ENCODE data around the gene TBX21.

The TBX21 gene

DNA sequence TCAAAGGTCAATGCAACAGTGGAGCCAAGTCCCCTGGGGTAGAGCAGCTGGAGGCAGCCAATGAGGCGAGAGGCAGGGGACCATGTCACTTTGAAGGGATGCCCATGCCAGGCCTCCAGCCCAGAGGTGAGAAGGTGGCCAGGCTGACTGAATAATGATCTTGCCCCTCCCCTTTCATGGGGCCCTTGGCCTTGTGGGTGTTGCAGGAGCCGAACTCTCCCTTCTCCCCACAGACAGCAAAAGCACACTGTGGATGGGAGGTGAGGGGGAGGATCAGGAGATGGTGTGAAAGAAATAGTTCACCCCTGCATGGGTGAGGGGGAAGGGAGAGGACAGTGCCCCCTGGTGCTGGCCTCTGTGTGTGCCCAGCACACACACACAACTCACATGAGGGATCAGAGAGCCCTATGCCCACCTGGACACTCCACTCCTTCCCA, 15.8 kb upstream of the TBX21 start (continued):
- TF ChIP-seq ZFHX2 (tag by site-specific recombination; conservative IDR thresholded peaks at IDR 0.05) (peak; percentile 53), ZNF843 (tag by site-specific recombination; IDR thresholded peaks at IDR 0.05) (no peak), SETDB1 (IDR thresholded peaks at IDR 0.05; ENCODE audit: insufficient read length, low read length) (no peak), ZNF701 (tag by site-specific recombination; IDR thresholded peaks at IDR 0.05) (no peak), REPIN1 (tag by site-specific recombination; IDR thresholded peaks at IDR 0.05; ENCODE audit: low read depth) (no peak), CTCF (tag by site-specific recombination; IDR thresholded peaks at IDR 0.05) (peak; percentile 70), ZNF274 (IDR thresholded peaks at IDR 0.05; ENCODE audit: low read length) (no peak), ZNF274 (tag by site-specific recombination; IDR thresholded peaks at IDR 0.05; ENCODE audit: borderline replicate concordance) (no peak), REST (tag by site-specific recombination; IDR thresholded peaks at IDR 0.05) (no peak), ZNF624 (tag by site-specific recombination; IDR thresholded peaks at IDR 0.05) (no peak), KLF8 (tag by site-specific recombination; IDR thresholded peaks at IDR 0.05) (no peak), GLIS1 (tag by site-specific recombination; IDR thresholded peaks at IDR 0.05) (peak; percentile 31; the same call in 1 of the 2 replicates), ZNF530 (tag by site-specific recombination; IDR thresholded peaks at IDR 0.05; ENCODE audit: low read depth) (no peak), YY2 (tag by site-specific recombination; IDR thresholded peaks at IDR 0.05) (no peak), ZNF596 (tag by site-specific recombination; IDR thresholded peaks at IDR 0.05) (no peak), ZNF548 (tag by site-specific recombination; IDR thresholded peaks at IDR 0.05) (no peak), ZNF585B (tag by site-specific recombination; IDR thresholded peaks at IDR 0.05) (no peak)
- TF ChIP-seq, protein P1, sequence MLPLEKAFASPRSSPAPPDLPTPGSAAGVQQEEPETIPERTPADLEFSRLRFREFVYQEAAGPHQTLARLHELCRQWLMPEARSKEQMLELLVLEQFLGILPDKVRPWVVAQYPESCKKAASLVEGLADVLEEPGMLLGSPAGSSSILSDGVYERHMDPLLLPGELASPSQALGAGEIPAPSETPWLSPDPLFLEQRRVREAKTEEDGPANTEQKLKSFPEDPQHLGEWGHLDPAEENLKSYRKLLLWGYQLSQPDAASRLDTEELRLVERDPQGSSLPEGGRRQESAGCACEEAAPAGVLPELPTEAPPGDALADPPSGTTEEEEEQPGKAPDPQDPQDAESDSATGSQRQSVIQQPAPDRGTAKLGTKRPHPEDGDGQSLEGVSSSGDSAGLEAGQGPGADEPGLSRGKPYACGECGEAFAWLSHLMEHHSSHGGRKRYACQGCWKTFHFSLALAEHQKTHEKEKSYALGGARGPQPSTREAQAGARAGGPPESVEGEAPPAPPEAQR (tag by site-specific recombination; IDR thresholded peaks at IDR 0.05), result no peak
- TF ChIP-seq, protein P2, sequence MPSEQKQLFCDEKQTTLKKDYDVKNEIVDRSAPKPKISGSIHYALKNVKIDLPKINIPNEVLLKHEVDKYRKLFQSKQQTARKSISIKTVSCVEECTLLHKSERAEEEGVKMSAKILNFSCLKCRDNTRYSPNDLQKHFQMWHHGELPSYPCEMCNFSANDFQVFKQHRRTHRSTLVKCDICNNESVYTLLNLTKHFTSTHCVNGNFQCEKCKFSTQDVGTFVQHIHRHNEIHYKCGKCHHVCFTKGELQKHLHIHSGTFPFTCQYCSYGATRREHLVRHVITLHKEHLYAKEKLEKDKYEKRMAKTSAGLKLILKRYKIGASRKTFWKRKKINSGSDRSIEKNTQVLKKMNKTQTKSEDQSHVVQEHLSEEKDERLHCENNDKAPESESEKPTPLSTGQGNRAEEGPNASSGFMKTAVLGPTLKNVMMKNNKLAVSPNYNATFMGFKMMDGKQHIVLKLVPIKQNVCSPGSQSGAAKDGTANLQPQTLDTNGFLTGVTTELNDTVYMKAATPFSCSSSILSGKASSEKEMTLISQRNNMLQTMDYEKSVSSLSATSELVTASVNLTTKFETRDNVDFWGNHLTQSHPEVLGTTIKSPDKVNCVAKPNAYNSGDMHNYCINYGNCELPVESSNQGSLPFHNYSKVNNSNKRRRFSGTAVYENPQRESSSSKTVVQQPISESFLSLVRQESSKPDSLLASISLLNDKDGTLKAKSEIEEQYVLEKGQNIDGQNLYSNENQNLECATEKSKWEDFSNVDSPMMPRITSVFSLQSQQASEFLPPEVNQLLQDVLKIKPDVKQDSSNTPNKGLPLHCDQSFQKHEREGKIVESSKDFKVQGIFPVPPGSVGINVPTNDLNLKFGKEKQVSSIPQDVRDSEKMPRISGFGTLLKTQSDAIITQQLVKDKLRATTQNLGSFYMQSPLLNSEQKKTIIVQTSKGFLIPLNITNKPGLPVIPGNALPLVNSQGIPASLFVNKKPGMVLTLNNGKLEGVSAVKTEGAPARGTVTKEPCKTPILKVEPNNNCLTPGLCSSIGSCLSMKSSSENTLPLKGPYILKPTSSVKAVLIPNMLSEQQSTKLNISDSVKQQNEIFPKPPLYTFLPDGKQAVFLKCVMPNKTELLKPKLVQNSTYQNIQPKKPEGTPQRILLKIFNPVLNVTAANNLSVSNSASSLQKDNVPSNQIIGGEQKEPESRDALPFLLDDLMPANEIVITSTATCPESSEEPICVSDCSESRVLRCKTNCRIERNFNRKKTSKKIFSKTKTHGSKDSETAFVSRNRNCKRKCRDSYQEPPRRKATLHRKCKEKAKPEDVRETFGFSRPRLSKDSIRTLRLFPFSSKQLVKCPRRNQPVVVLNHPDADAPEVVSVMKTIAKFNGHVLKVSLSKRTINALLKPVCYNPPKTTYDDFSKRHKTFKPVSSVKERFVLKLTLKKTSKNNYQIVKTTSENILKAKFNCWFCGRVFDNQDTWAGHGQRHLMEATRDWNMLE (tag by site-specific recombination; conservative IDR thresholded peaks at IDR 0.05; ENCODE audit: low read depth), result no peak
- TF ChIP-seq, protein P3, sequence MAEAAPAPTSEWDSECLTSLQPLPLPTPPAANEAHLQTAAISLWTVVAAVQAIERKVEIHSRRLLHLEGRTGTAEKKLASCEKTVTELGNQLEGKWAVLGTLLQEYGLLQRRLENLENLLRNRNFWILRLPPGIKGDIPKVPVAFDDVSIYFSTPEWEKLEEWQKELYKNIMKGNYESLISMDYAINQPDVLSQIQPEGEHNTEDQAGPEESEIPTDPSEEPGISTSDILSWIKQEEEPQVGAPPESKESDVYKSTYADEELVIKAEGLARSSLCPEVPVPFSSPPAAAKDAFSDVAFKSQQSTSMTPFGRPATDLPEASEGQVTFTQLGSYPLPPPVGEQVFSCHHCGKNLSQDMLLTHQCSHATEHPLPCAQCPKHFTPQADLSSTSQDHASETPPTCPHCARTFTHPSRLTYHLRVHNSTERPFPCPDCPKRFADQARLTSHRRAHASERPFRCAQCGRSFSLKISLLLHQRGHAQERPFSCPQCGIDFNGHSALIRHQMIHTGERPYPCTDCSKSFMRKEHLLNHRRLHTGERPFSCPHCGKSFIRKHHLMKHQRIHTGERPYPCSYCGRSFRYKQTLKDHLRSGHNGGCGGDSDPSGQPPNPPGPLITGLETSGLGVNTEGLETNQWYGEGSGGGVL (tag by site-specific recombination; IDR thresholded peaks at IDR 0.05), result peak; percentile 38
- TF ChIP-seq, protein P4, sequence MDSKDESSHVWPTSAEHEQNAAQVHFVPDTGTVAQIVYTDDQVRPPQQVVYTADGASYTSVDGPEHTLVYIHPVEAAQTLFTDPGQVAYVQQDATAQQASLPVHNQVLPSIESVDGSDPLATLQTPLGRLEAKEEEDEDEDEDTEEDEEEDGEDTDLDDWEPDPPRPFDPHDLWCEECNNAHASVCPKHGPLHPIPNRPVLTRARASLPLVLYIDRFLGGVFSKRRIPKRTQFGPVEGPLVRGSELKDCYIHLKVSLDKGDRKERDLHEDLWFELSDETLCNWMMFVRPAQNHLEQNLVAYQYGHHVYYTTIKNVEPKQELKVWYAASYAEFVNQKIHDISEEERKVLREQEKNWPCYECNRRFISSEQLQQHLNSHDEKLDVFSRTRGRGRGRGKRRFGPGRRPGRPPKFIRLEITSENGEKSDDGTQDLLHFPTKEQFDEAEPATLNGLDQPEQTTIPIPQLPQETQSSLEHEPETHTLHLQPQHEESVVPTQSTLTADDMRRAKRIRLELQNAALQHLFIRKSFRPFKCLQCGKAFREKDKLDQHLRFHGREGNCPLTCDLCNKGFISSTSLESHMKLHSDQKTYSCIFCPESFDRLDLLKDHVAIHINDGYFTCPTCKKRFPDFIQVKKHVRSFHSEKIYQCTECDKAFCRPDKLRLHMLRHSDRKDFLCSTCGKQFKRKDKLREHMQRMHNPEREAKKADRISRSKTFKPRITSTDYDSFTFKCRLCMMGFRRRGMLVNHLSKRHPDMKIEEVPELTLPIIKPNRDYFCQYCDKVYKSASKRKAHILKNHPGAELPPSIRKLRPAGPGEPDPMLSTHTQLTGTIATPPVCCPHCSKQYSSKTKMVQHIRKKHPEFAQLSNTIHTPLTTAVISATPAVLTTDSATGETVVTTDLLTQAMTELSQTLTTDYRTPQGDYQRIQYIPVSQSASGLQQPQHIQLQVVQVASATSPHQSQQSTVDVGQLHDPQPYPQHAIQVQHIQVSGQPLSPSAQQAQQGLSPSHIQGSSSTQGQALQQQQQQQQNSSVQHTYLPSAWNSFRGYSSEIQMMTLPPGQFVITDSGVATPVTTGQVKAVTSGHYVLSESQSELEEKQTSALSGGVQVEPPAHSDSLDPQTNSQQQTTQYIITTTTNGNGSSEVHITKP (tag by site-specific recombination; IDR thresholded peaks at IDR 0.05), result peak; percentile 71
- TF ChIP-seq, protein P5, sequence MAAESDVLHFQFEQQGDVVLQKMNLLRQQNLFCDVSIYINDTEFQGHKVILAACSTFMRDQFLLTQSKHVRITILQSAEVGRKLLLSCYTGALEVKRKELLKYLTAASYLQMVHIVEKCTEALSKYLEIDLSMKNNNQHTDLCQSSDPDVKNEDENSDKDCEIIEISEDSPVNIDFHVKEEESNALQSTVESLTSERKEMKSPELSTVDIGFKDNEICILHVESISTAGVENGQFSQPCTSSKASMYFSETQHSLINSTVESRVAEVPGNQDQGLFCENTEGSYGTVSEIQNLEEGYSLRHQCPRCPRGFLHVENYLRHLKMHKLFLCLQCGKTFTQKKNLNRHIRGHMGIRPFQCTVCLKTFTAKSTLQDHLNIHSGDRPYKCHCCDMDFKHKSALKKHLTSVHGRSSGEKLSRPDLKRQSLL (tag by site-specific recombination; IDR thresholded peaks at IDR 0.05), result no peak

Data from HEK293 (cell line).